ENCODE results near the gene AKT1. TPM values are rescaled to one million over a fixed set of nuclear protein-coding genes. Genes with fewer than 3 reads are reported as not detected.
A peak's percentile ranks its signal among the peaks of the same experiment; 100 is the strongest.

AKT1 gene
- total and polyA plus RNA-seq, 2 of the 13 experiments (the other 11 are each of a cell fraction or from before 2014, with no cell fraction given): 96.2 to 116 TPM

- TF ChIP-seq RBM22 (optimal IDR thresholded peaks at IDR 0.05; ENCODE audit: low read length) (peak; percentile 68), IKZF5 (CRISPR knock-in tag; IDR thresholded peaks at IDR 0.05) (no peak), ELF4 (CRISPR knock-in tag; IDR thresholded peaks at IDR 0.05; ENCODE audit: borderline replicate concordance) (no peak), ZNF446 (CRISPR knock-in tag; IDR thresholded peaks at IDR 0.05) (no peak), DNMT1 (CRISPR knock-in tag; IDR thresholded peaks at IDR 0.05) (peak; percentile 74; the same call in 1 of the 2 replicates)
Measured at GRCh38 chr14:104773505-104774452, 21.8 kb downstream of the AKT1 start (continued).

GRCh38 chr14:104772707-104773504, 22.6 kb downstream of the AKT1 start:
- H3K4me1 ChIP-seq (ENCODE audit: insufficient read depth, low read length): peaks cover 19% of the 10 kb centered on the region
- FAIRE-seq: no peak
- WGBS (ENCODE audit: low lambda C conversion rate): 97% methylated on average over 19 of the region's 38 CpGs
- POLR2A ChIA-PET: no interaction called here
- no peak overlapping the region for H3K4me3 ChIP-seq (replicated peaks in 1 of 3; ENCODE audit: insufficient read depth in 1 of 3, low read depth in 2 of 3, low read length in 3 of 3)
- in situ Hi-C loops (cut with HindIII; ENCODE audit: extremely low pct_ligation_motif_present, low pct_unique_long_range_greater_than_20kb): no loop called here
- H3K27me3 ChIP-seq (ENCODE audit: control insufficient read depth in 1 of 2, insufficient read depth in 2 of 2, low read length in 2 of 2): no peaks in the 10 kb centered on the region; a peak in 1 of 5 replicates
- H3K4me2 ChIP-seq (ENCODE audit: low read depth, low read length): no peak overlapping the region
- no peak overlapping the region for H3K27ac ChIP-seq (ENCODE audit: extremely low read length, insufficient read depth, low read length)
- H2AFZ ChIP-seq (ENCODE audit: low read length): no peak overlapping the region
- intact Hi-C loops (cut with micrococcal nuclease; ENCODE audit: unreplicated experiment): no loop called here
- no peak for ATAC-seq
- CTCF ChIA-PET (ENCODE audit: low intra/inter-chr PET ratio, low total read pairs): no interaction called here
- no TSS peak for BruUV-seq (replicated peaks)
- 0 out of 2 replicates have a peak, but pooled peaks cover 3% of the 10 kb centered on the region for H4K20me1 ChIP-seq (ENCODE audit: insufficient read depth, low read length)
- H3K36me3 ChIP-seq (replicated peaks in 1 of 2; ENCODE audit: control insufficient read depth in 1 of 2, insufficient read depth in 2 of 2, low read length in 2 of 2): peaks cover 22 to 35% of the 10 kb centered on the region in 2 experiments; a peak in 4 of 5 replicates
- H3K9me3 ChIP-seq (ENCODE audit: low read length): peaks cover 8% of the 10 kb centered on the region
- DNase-seq (ENCODE audit: low spot score): no peak
- H3K9ac ChIP-seq (ENCODE audit: insufficient read depth, low read depth, low read length): no peak overlapping the region
- peaks cover 4% of the 10 kb centered on the region for H3K79me2 ChIP-seq (ENCODE audit: insufficient read depth, low read length)
- TF ChIP-seq KLF6 (CRISPR knock-in tag; IDR thresholded peaks at IDR 0.05): no peak
- TF ChIP-seq ZNF788 (CRISPR knock-in tag; IDR thresholded peaks at IDR 0.05; ENCODE audit: borderline replicate concordance): no peak
- TF ChIP-seq LBX2 (CRISPR knock-in tag; IDR thresholded peaks at IDR 0.05; ENCODE audit: borderline replicate concordance): no peak
- no peak for TF ChIP-seq ZFP36 (IDR thresholded peaks at IDR 0.05; ENCODE audit: borderline replicate concordance, low read depth, low read length, partially characterized antibody)
- peak; percentile 24 for TF ChIP-seq RBM22 (optimal IDR thresholded peaks at IDR 0.05; ENCODE audit: low read length)
- no peak for TF ChIP-seq HMG20A (CRISPR knock-in tag; IDR thresholded peaks at IDR 0.05; ENCODE audit: borderline replicate concordance)
- no peak for TF ChIP-seq ZNF260 (CRISPR knock-in tag; IDR thresholded peaks at IDR 0.05; ENCODE audit: borderline replicate concordance, low read depth)
- TF ChIP-seq MYPOP (CRISPR knock-in tag; IDR thresholded peaks at IDR 0.05): no peak
- TF ChIP-seq IKZF5 (CRISPR knock-in tag; IDR thresholded peaks at IDR 0.05): no peak
- TF ChIP-seq ZMYM3 (CRISPR knock-in tag; IDR thresholded peaks at IDR 0.05): no peak
- TF ChIP-seq SMC3 (IDR thresholded peaks at IDR 0.05; ENCODE audit: low read length): no peak
- TF ChIP-seq ZNF580 (CRISPR knock-in tag; IDR thresholded peaks at IDR 0.05; ENCODE audit: borderline replicate concordance, low read depth): no peak
- TF ChIP-seq SSRP1 (CRISPR knock-in tag; IDR thresholded peaks at IDR 0.05): no peak
- no peak for TF ChIP-seq SOX5 (CRISPR knock-in tag; IDR thresholded peaks at IDR 0.05; ENCODE audit: borderline replicate concordance)
